ENCODE measurements around the gene GSTK1.

DNA sequence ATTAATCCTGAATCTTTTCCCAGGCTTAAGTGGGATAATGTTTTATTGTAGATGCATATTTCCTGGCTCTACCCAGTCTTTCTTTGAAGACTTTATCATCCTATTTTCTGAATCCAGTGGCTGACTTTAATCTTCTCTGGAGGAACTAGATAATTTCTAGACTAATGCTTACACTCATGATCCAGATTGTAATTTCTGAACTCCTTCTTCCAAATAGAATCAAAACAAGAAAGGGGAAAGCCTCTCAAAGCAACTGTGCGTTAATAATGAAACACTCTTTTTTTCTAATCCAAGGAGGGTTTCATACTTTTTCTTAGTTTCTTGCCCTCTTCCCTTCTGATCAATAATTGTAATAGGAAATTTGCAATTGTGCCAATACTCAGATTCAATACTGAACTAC is 8.0 kb downstream of the GSTK1 start:
- TF ChIP-seq CTCF (conservative IDR thresholded peaks at IDR 0.05) (no peak), ZFX (IDR thresholded peaks at IDR 0.05) (no peak)

All from C4-2B (cell line).